ENCODE measurements around the gene PPIG. TPM values are rescaled to one million over a fixed set of nuclear protein-coding genes. Genes with fewer than 3 reads are reported as not detected.

Gene PPIG
- total and polyA plus RNA-seq, 9 of the 15 experiments (the other 6 are each of a cell fraction or from before 2014, with no cell fraction given) = 52.5 to 166 (median 124) TPM

- TF ChIP-seq CREB5 (CRISPR knock-in tag; IDR thresholded peaks at IDR 0.05) = no peak
- no peak for TF ChIP-seq PHTF2 (CRISPR knock-in tag; IDR thresholded peaks at IDR 0.05)
- TF ChIP-seq CREB3 (tag; conservative IDR thresholded peaks at IDR 0.05; ENCODE audit: low read depth) = no peak
- no peak for TF ChIP-seq ZNF785 (CRISPR knock-in tag; IDR thresholded peaks at IDR 0.05)
- no peak for TF ChIP-seq SREBF1 (IDR thresholded peaks at IDR 0.05; ENCODE audit: borderline replicate concordance, low read depth, low read length)
- no peak for TF ChIP-seq PTRF (tag; IDR thresholded peaks at IDR 0.05)
- TF ChIP-seq DDX20 (tag; IDR thresholded peaks at IDR 0.05; ENCODE audit: low read depth) = no peak
- TF ChIP-seq E4F1 (CRISPR knock-in tag; IDR thresholded peaks at IDR 0.05; ENCODE audit: borderline replicate concordance) = no peak
- TF ChIP-seq ZSCAN32 (CRISPR knock-in tag; IDR thresholded peaks at IDR 0.05) = no peak
- TF ChIP-seq CHD2 (IDR thresholded peaks at IDR 0.05; ENCODE audit: low read depth, low read length) = no peak
- no peak for TF ChIP-seq LARP7 (IDR thresholded peaks at IDR 0.05)
- no peak for TF ChIP-seq EWSR1 (IDR thresholded peaks at IDR 0.05; ENCODE audit: borderline replicate concordance, low read depth, partially characterized antibody)
- no peak for TF ChIP-seq TRIM28 (IDR thresholded peaks at IDR 0.05)
- TF ChIP-seq GATA2 (CRISPR knock-in tag; IDR thresholded peaks at IDR 0.05) = no peak
- TF ChIP-seq NCOA6 (IDR thresholded peaks at IDR 0.05) = no peak
- TF ChIP-seq ZNF280A (IDR thresholded peaks at IDR 0.05; ENCODE audit: low read depth, partially characterized antibody) = no peak
- no peak for TF ChIP-seq MIER1 (IDR thresholded peaks at IDR 0.05; ENCODE audit: low read depth)
- TF ChIP-seq RBM14 (IDR thresholded peaks at IDR 0.05; ENCODE audit: borderline replicate concordance, insufficient read depth, low read depth, low read length) = no peak
- no peak for TF ChIP-seq CXXC5 (CRISPR knock-in tag; IDR thresholded peaks at IDR 0.05)
- TF ChIP-seq NBN (IDR thresholded peaks at IDR 0.05; ENCODE audit: low read depth) = no peak
- TF ChIP-seq GTF3C2 (IDR thresholded peaks at IDR 0.05; ENCODE audit: borderline replicate concordance, extremely low read depth, insufficient read length) = no peak
These were observed 12.6 kb upstream of the PPIG start (continued) for GRCh38 chr2:169571571-169571970.
